Activated gamma-delta T cell (primary cell): ENCODE results near the gene MMP7.

Source experiments
- DNase-seq: peaks from one replicate; lab custom pipeline; 2025; lab: John Stamatoyannopoulos, UW

The MMP7 gene

GRCh38 chr11:102495161-102496042 lies 35.1 kb downstream of the MMP7 start:
- DNase-seq: no peak

GRCh38 chr11:102494216-102494615 lies 36.3 kb downstream of the MMP7 start:
- no peak for DNase-seq

GRCh38 chr11:102493524-102493923 lies 37.0 kb downstream of the MMP7 start:
- DNase-seq: no peak

GRCh38 chr11:102491969-102492368 lies 38.6 kb downstream of the MMP7 start:
- no peak for DNase-seq

- no peak for DNase-seq
Measured at GRCh38 chr11:102489186-102490145, 41.1 kb downstream of the MMP7 start.

- no peak for DNase-seq
Measured at GRCh38 chr11:102488208-102488607, 42.3 kb downstream of the MMP7 start.

GRCh38 chr11:102487214-102487613 lies 43.3 kb downstream of the MMP7 start:
- DNase-seq: no peak

- no peak for DNase-seq
Measured at GRCh38 chr11:102486584-102486983, 44.0 kb downstream of the MMP7 start.

GRCh38 chr11:102485095-102485722 lies 45.3 kb downstream of the MMP7 start:
- no peak for DNase-seq

- DNase-seq: no peak
Measured at GRCh38 chr11:102482433-102482832, 48.1 kb downstream of the MMP7 start.

- no peak for DNase-seq
Measured at GRCh38 chr11:102479733-102480132, 50.8 kb downstream of the MMP7 start.

- DNase-seq: no peak
Measured at GRCh38 chr11:102478673-102479299, 51.8 kb downstream of the MMP7 start.

GRCh38 chr11:102476812-102477211 lies 53.7 kb downstream of the MMP7 start:
- DNase-seq: no peak

GRCh38 chr11:102476069-102476468 lies 54.5 kb downstream of the MMP7 start:
- no peak for DNase-seq

GRCh38 chr11:102473543-102473942 lies 57.0 kb downstream of the MMP7 start:
- DNase-seq: no peak

GRCh38 chr11:102472127-102472526 lies 58.4 kb downstream of the MMP7 start:
- no peak for DNase-seq

- no peak for DNase-seq
Measured at GRCh38 chr11:102471474-102471873, 59.1 kb downstream of the MMP7 start.
